CD14-positive monocyte (primary cell): ENCODE results near the gene INO80D. TPM values are rescaled to one million over a fixed set of nuclear protein-coding genes. Genes with fewer than 3 reads are reported as not detected.

Source experiments
- DNase-seq, 3 donors: peaks; one replicate each; pipeline ENCODE4 v3.0.0-alpha.2; 2011 to 2022
- H2AFZ ChIP-seq: 2 replicates; pipeline ENCODE4 v1.6.0; 2012; ENCODE audit warnings: mild to moderate bottlenecking, low read depth, low read length, inconsistent platforms; ENCODE audit not compliant: insufficient read depth, poor library complexity, severe bottlenecking
- H3K27ac ChIP-seq, 2 donors: 1 replicate in 1 of 2; 2 replicates in 1 of 2; pipeline ENCODE4 v1.5.1; 2012 to 2013; ENCODE audit warnings: low read length in 2 of 2, control low read depth in 1 of 2, inconsistent platforms in 1 of 2, low read depth in 1 of 2, mild to moderate bottlenecking in 1 of 2
- H3K27me3 ChIP-seq, 2 donors: one replicate each; pipeline versions ENCODE4 v1.6.0 to v1.6.1; 2011 to 2013; ENCODE audit warnings: low read length in 2 of 2; ENCODE audit not compliant: control insufficient read depth in 2 of 2, insufficient read depth in 2 of 2
- H3K36me3 ChIP-seq, 2 donors: replicated peaks in 1 of 2; 1 replicate in 1 of 2; 2 replicates in 1 of 2; pipeline versions ENCODE4 v1.5.1 to v1.6.1; 2012 to 2013; ENCODE audit warnings: low read length in 2 of 2, control low read depth in 1 of 2, inconsistent platforms in 1 of 2, mild to moderate bottlenecking in 1 of 2; ENCODE audit not compliant: insufficient read depth in 2 of 2, control insufficient read depth in 1 of 2
- H3K4me1 ChIP-seq, 2 donors: 1 replicate in 1 of 2; 2 replicates in 1 of 2; pipeline versions ENCODE4 v1.5.1 to v1.6.1; 2012 to 2013; ENCODE audit warnings: low read length in 2 of 2, control low read depth in 1 of 2, inconsistent platforms in 1 of 2, mild to moderate bottlenecking in 1 of 2, moderate library complexity in 1 of 2; ENCODE audit not compliant: insufficient read depth in 2 of 2, control insufficient read depth in 1 of 2
- H3K4me2 ChIP-seq: replicated peaks from 2 replicates; pipeline ENCODE3; 2012; ENCODE audit warnings: low read length, moderate library complexity, mild to moderate bottlenecking; ENCODE audit not compliant: poor library complexity, severe bottlenecking; ENCODE audit errors: extremely low read depth
- H3K4me3 ChIP-seq, 3 experiments: fragments of 200-600 bp in 1 of 3; sonication (generic) in 1 of 3; replicated peaks in 1 of 3; 1 replicate in 2 of 3; 2 replicates in 1 of 3; pipeline ENCODE4 v1.5.1; 2011 to 2013; ENCODE audit warnings: low read length in 3 of 3, mild to moderate bottlenecking in 3 of 3, control low read depth in 2 of 3, low read depth in 2 of 3, inconsistent platforms in 1 of 3, moderate library complexity in 1 of 3
- H3K79me2 ChIP-seq: 2 replicates; pipeline ENCODE4 v1.6.0; 2012; ENCODE audit warnings: mild to moderate bottlenecking, control low read depth, inconsistent platforms, low read length, moderate library complexity; ENCODE audit not compliant: insufficient read depth
- H3K9ac ChIP-seq: 2 replicates; pipeline ENCODE4 v1.6.0; 2017; ENCODE audit warnings: low read length, mild to moderate bottlenecking; ENCODE audit not compliant: insufficient read depth, poor library complexity, severe bottlenecking
- H3K9me3 ChIP-seq, 2 donors: replicated peaks in 1 of 2; 1 replicate in 1 of 2; 2 replicates in 1 of 2; pipeline versions ENCODE4 v1.5.1 to v1.6.1; 2012 to 2013; ENCODE audit warnings: low read length in 2 of 2, control low read depth in 1 of 2; ENCODE audit not compliant: control insufficient read depth in 1 of 2, insufficient read depth in 1 of 2
- H4K20me1 ChIP-seq: 2 replicates; pipeline ENCODE4 v1.6.0; 2012; ENCODE audit warnings: mild to moderate bottlenecking, low read length, control low read depth, moderate library complexity; ENCODE audit not compliant: insufficient read depth
- H3K27ac Mint-ChIP-seq, 7 donors: one replicate each; pipeline ENCODE4 v1.8.0; 2020; ENCODE audit warnings: mild to moderate bottlenecking in 7 of 7, mixed read lengths in 7 of 7, moderate library complexity in 6 of 7, inconsistent platforms in 2 of 7
- H3K27me3 Mint-ChIP-seq, 3 donors: one replicate each; pipeline ENCODE4 v1.8.0; 2021 to 2022; ENCODE audit warnings: low read depth in 3 of 3, mild to moderate bottlenecking in 3 of 3, mixed read lengths in 3 of 3, moderate library complexity in 3 of 3, inconsistent platforms in 1 of 3
- H3K36me3 Mint-ChIP-seq, 2 donors: one replicate each; pipeline ENCODE4 v1.8.0; 2020; ENCODE audit warnings: mixed read lengths in 2 of 2, inconsistent platforms in 1 of 2, mild to moderate bottlenecking in 1 of 2
- H3K4me1 Mint-ChIP-seq: one replicate; pipeline ENCODE4 v1.8.0; 2020; ENCODE audit warnings: mild to moderate bottlenecking, mixed read lengths
- H3K4me3 Mint-ChIP-seq, 2 donors: one replicate each; pipeline ENCODE4 v1.8.0; 2020; ENCODE audit warnings: mild to moderate bottlenecking in 2 of 2, mixed read lengths in 2 of 2, moderate library complexity in 1 of 2
- H3K9me3 Mint-ChIP-seq, 7 donors: one replicate each; pipeline ENCODE4 v1.8.0; 2020 to 2022; ENCODE audit warnings: mixed read lengths in 7 of 7, mild to moderate bottlenecking in 6 of 7, moderate library complexity in 6 of 7, inconsistent platforms in 2 of 7
- CTCF ChIP-seq: fragments of 200-600 bp; IDR thresholded peaks from one replicate; pipeline ENCODE4 v1.8.0; 2022; ENCODE audit warnings: antibody characterized with exemption, mild to moderate bottlenecking
- WGBS: methylation state at CpG from one replicate; pipeline ENCODE4 v1.1.5; 2013; ENCODE audit warnings: missing lambda C conversion rate; ENCODE audit not compliant: insufficient coverage; 5-methylcytosine and 5-hydroxymethylcytosine counted together
- intact Hi-C, 2 donors: fragments of 100-400 bp; cut with micrococcal nuclease; formaldehyde crosslinking; loops; one replicate each; pipeline versions ENCODE4 v1.15.0 to v1.15.1; 2023
- polyA plus RNA-seq, 3 donors: library from polyadenylated mRNA; depleted of rRNA in 1 of 3; unstranded in 2 of 3; stranded (reverse) in 1 of 3; fragments of 300-500 nt in 2 of 3; fragments of >200 nt in 1 of 3; fragmentation: Illumina TruSeq in 2 of 3; gene quantifications; 1 replicate in 2 of 3; 2 replicates in 1 of 3; pipeline ENCODE4 v1.2.3, GENCODE V29; 2012 to 2021

Gene INO80D
- polyA plus RNA-seq, 3 donors = 3.8 to 6.1 (median 4.4) TPM

DNA sequence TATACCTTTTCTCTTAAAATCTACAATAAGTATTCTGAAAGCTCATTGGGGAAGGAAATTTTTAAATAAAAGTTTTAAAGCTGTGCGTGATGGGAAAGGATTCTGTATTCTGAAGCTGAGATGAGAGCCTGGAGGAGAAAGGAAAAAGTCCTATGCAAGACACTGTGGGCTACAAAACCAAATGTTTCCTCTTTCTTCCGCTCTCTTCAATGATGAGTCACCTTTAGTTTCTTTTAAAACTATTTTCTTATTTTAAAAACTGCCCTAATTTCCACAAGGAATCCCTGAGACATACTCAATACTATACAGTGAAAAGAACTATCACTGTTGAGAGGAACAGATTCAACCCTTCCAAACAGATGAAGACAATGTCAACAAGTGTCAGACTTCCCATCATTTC is 87.4 kb downstream of the INO80D start:
- peak in 2 of 3 donors; percentile 5 to 23 for DNase-seq
- no peaks in the 10 kb centered on the region for H3K9me3 Mint-ChIP-seq
- intact Hi-C loops = no loop called here
- H3K9ac ChIP-seq = no peak overlapping the region
- H2AFZ ChIP-seq = no peak overlapping the region
- no peak overlapping the region for H3K4me3 ChIP-seq
- H3K27ac ChIP-seq = no peak overlapping the region
- H3K27me3 Mint-ChIP-seq = no peaks in the 10 kb centered on the region
- H3K27ac Mint-ChIP-seq = peak overlapping the region in 1 of 7 donors; percentile 10
- TF ChIP-seq CTCF = no peak
- peaks cover 45 to 51% of the 10 kb centered on the region in 2 donors for H3K36me3 Mint-ChIP-seq
- no peak overlapping the region for H3K4me2 ChIP-seq
- H3K27me3 ChIP-seq = no peaks in the 10 kb centered on the region
- no peaks in the 10 kb centered on the region for H4K20me1 ChIP-seq
- H3K4me1 Mint-ChIP-seq = peaks cover 19% of the 10 kb centered on the region
- no CpG with 5 or more reads among the region's 2 CpGs for WGBS
- peaks cover 0 to 9% of the 10 kb centered on the region in 2 donors for H3K4me1 ChIP-seq
- H3K9me3 ChIP-seq = no peaks in the 10 kb centered on the region
- peaks cover 17 to 54% of the 10 kb centered on the region in 2 donors for H3K36me3 ChIP-seq
- H3K4me3 Mint-ChIP-seq = no peak overlapping the region
- H3K79me2 ChIP-seq = no peaks in the 10 kb centered on the region

DNA sequence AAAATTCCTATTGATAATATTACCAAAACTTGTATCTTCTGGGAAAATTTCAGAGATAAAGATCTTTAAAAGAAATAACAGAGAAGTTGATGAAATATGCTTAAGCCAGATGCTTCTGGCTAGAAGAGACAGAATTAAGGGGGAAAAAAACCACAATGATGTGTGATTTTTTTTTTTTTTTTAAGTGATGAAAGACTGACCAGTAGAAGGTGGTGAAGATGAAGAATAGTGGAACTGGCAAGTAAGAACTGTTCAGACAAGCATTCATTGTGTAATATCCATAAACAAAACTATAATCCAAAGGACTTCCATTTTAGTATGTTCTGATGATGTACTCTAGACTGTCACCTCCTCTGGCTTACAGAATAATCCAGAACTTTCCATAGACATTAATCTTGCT is 89.8 kb downstream of the INO80D start:
- no peak overlapping the region for H3K4me2 ChIP-seq
- H3K36me3 ChIP-seq = peaks cover 8 to 53% of the 10 kb centered on the region in 2 donors
- no peak overlapping the region for H3K4me3 Mint-ChIP-seq
- H3K9me3 ChIP-seq = no peaks in the 10 kb centered on the region
- peaks cover 19% of the 10 kb centered on the region for H3K4me1 Mint-ChIP-seq
- H2AFZ ChIP-seq = no peak overlapping the region
- TF ChIP-seq CTCF = no peak
- H3K27me3 ChIP-seq = no peaks in the 10 kb centered on the region
- no peak overlapping the region for H3K9ac ChIP-seq
- H3K4me3 ChIP-seq = no peak overlapping the region
- H3K36me3 Mint-ChIP-seq = peaks cover 40 to 48% of the 10 kb centered on the region in 2 donors
- no peak for DNase-seq
- H3K27ac Mint-ChIP-seq = no peak overlapping the region
- no peaks in the 10 kb centered on the region for H3K27me3 Mint-ChIP-seq
- peaks cover 0 to 9% of the 10 kb centered on the region in 2 donors for H3K4me1 ChIP-seq
- H3K79me2 ChIP-seq = no peaks in the 10 kb centered on the region
- H3K9me3 Mint-ChIP-seq = no peaks in the 10 kb centered on the region
- no peaks in the 10 kb centered on the region for H4K20me1 ChIP-seq
- H3K27ac ChIP-seq = no peak overlapping the region
- intact Hi-C loops = no loop called here
